Large intestine (tissue), 3 donors: Measurements from ENCODE around the gene SAMD15. TPM values are rescaled to one million over a fixed set of nuclear protein-coding genes. Genes with fewer than 3 reads are reported as not detected.
"Not testable (repeated sequence)": the region's sequence is repeated elsewhere in the genome, so short reads cannot be mapped to it uniquely, and the experiment has no call there.

Source experiments
- DNase-seq, 2 donors: peaks; one replicate each; pipeline versions ENCODE4 v3.0.0 to v3.0.0-alpha.2; 2013
- H3K27ac ChIP-seq: one replicate; pipeline ENCODE4 v1.5.1; 2013; ENCODE audit warnings: low read length
- H3K27me3 ChIP-seq: 2 replicates; pipeline ENCODE4 v1.6.1; 2013; ENCODE audit warnings: low read length; ENCODE audit not compliant: control insufficient read depth, insufficient read depth
- H3K36me3 ChIP-seq: 2 replicates; pipeline ENCODE4 v1.6.1; 2013; ENCODE audit warnings: low read length; ENCODE audit not compliant: control insufficient read depth, insufficient read depth
- H3K4me1 ChIP-seq: one replicate; pipeline ENCODE4 v1.6.1; 2013; ENCODE audit warnings: low read length; ENCODE audit not compliant: control insufficient read depth, insufficient read depth
- H3K4me3 ChIP-seq: one replicate; pipeline ENCODE4 v1.5.1; 2013; ENCODE audit warnings: low read length
- H3K9me3 ChIP-seq: one replicate; pipeline ENCODE4 v1.6.1; 2013; ENCODE audit warnings: mild to moderate bottlenecking, low read depth, low read length, moderate library complexity; ENCODE audit not compliant: control insufficient read depth
- WGBS: methylation state at CpG from one replicate; pipeline ENCODE4 v1.1.5; 2013; ENCODE audit warnings: low lambda C conversion rate; ENCODE audit not compliant: insufficient coverage; 5-methylcytosine and 5-hydroxymethylcytosine counted together
- polyA plus RNA-seq: library from polyadenylated mRNA; unstranded; fragments of 120-200 nt; gene quantifications from one replicate; pipeline ENCODE4 v1.2.1, GENCODE V29; 2013

Gene SAMD15
- polyA plus RNA-seq, 1 donor = 1.6 TPM

GRCh38 chr14:77409131-77409533 is 32.0 kb downstream of the SAMD15 start:
- Histone ChIP-seq H3K27ac (no peak overlapping the region), H3K27me3 (no peaks in the 10 kb centered on the region), H3K9me3 (no peaks in the 10 kb centered on the region), H3K4me1 (no peaks in the 10 kb centered on the region), H3K36me3 (no peaks in the 10 kb centered on the region), H3K4me3 (no peak overlapping the region)
- WGBS = no CpG with 5 or more reads among the region's 3 CpGs
- DNase-seq = peak in 1 of 2 donors; percentile 20

- H3K36me3 ChIP-seq, H3K27ac ChIP-seq, DNase-seq, H3K4me3 ChIP-seq, H3K27me3 ChIP-seq, H3K4me1 ChIP-seq: not testable (repeated sequence)
- no CpG with 5 or more reads among the region's 10 CpGs for WGBS
- peaks cover 21% of the 10 kb centered on the region for H3K9me3 ChIP-seq
Measured at GRCh38 chr14:77415403-77416030, 38.3 kb downstream of the SAMD15 start.

- not testable (repeated sequence) for H3K36me3 ChIP-seq, H3K27ac ChIP-seq, H3K27me3 ChIP-seq, H3K4me1 ChIP-seq, H3K4me3 ChIP-seq, DNase-seq
- no CpG with 5 or more reads among the region's 3 CpGs for WGBS
- H3K9me3 ChIP-seq = peaks cover 21% of the 10 kb centered on the region
Measured at GRCh38 chr14:77416098-77416497, 38.9 kb downstream of the SAMD15 start.

GRCh38 chr14:77416836-77417235 is 39.7 kb downstream of the SAMD15 start:
- Histone ChIP-seq H3K27me3 (no peaks in the 10 kb centered on the region), H3K9me3 (peaks cover 21% of the 10 kb centered on the region), H3K4me3 (no peak overlapping the region), H3K27ac (no peak overlapping the region), H3K4me1 (no peaks in the 10 kb centered on the region), H3K36me3 (peaks cover 10% of the 10 kb centered on the region)
- no CpG with 5 or more reads among the region's 8 CpGs for WGBS
- no peak for DNase-seq

GRCh38 chr14:77421201-77421600 is 44.0 kb downstream of the SAMD15 start:
- H3K27me3 ChIP-seq = no peaks in the 10 kb centered on the region
- DNase-seq = no peak
- no peaks in the 10 kb centered on the region for H3K4me1 ChIP-seq
- peaks cover 45% of the 10 kb centered on the region for H3K36me3 ChIP-seq
- WGBS = 83% methylated on average over 2 of the region's 2 CpGs
- H3K27ac ChIP-seq = no peak overlapping the region
- H3K9me3 ChIP-seq = peaks cover 21% of the 10 kb centered on the region
- H3K4me3 ChIP-seq = no peak overlapping the region

GRCh38 chr14:77423423-77423822 is 46.2 kb downstream of the SAMD15 start, which contains the start of gene NOXRED1:
TSS of gene NOXRED1 (minus strand) at chr14:77423523. CDS start at chr14:77422889, 634 bp downstream.
- no peak within 1 kb of the TSS for H3K4me3 ChIP-seq
- peaks cover 68% of the 10 kb centered on the region for H3K36me3 ChIP-seq
- peaks cover 16% of the 10 kb centered on the region for H3K9me3 ChIP-seq
- H3K4me1 ChIP-seq = no peaks in the 10 kb centered on the region
- no CpG with 5 or more reads among the region's 1 CpG for WGBS
- DNase-seq = no peak
- H3K27me3 ChIP-seq = no peaks in the 10 kb centered on the region
- no peak within 1 kb of the TSS for H3K27ac ChIP-seq

GRCh38 chr14:77424862-77425261 is 47.7 kb downstream of the SAMD15 start:
- no peaks in the 10 kb centered on the region for H3K4me1 ChIP-seq
- H3K36me3 ChIP-seq = peaks cover 80% of the 10 kb centered on the region

GRCh38 chr14:77426396-77426795 is 49.2 kb downstream of the SAMD15 start:
- no peaks in the 10 kb centered on the region for H3K4me1 ChIP-seq
- WGBS = no CpG with 5 or more reads among the region's 3 CpGs
- H3K27me3 ChIP-seq = no peaks in the 10 kb centered on the region
- H3K9me3 ChIP-seq = no peaks in the 10 kb centered on the region
- H3K36me3 ChIP-seq = peaks cover 78% of the 10 kb centered on the region
- H3K27ac ChIP-seq = no peak overlapping the region
- no peak overlapping the region for H3K4me3 ChIP-seq
- no peak for DNase-seq

More at GRCh38 chr14:77424862-77425261, 47.7 kb downstream of the SAMD15 start:
- Histone ChIP-seq H3K9me3 (peaks cover 2% of the 10 kb centered on the region), H3K27me3 (no peaks in the 10 kb centered on the region), H3K4me3 (no peak overlapping the region), H3K27ac (no peak overlapping the region)
- no peak for DNase-seq
- no CpG with 5 or more reads among the region's 3 CpGs for WGBS

GRCh38 chr14:77436042-77436441 is 58.9 kb downstream of the SAMD15 start:
- no peak for DNase-seq
- H3K36me3 ChIP-seq = peaks cover 50% of the 10 kb centered on the region
- no peaks in the 10 kb centered on the region for H3K27me3 ChIP-seq
- H3K9me3 ChIP-seq = no peaks in the 10 kb centered on the region
- no peaks in the 10 kb centered on the region for H3K4me1 ChIP-seq
- no peak overlapping the region for H3K4me3 ChIP-seq
- no CpG with 5 or more reads among the region's 3 CpGs for WGBS
- no peak overlapping the region for H3K27ac ChIP-seq

GRCh38 chr14:77438596-77438995 is 61.4 kb downstream of the SAMD15 start:
- WGBS = 100% methylated on average over 1 of the region's 1 CpG
- H3K36me3 ChIP-seq = peaks cover 66% of the 10 kb centered on the region
- no peak overlapping the region for H3K27ac ChIP-seq
- no peak for DNase-seq
- H3K4me3 ChIP-seq = no peak overlapping the region
- H3K27me3 ChIP-seq = no peaks in the 10 kb centered on the region
- H3K9me3 ChIP-seq = no peaks in the 10 kb centered on the region
- H3K4me1 ChIP-seq = no peaks in the 10 kb centered on the region

GRCh38 chr14:77439861-77440260 is 62.7 kb downstream of the SAMD15 start:
- peaks cover 66% of the 10 kb centered on the region for H3K36me3 ChIP-seq

More at GRCh38 chr14:77439861-77440260, 62.7 kb downstream of the SAMD15 start:
- DNase-seq = no peak
- Histone ChIP-seq H3K9me3 (no peaks in the 10 kb centered on the region), H3K27me3 (no peaks in the 10 kb centered on the region), H3K4me1 (no peaks in the 10 kb centered on the region), H3K27ac (no peak overlapping the region), H3K4me3 (no peak overlapping the region)
- WGBS = no CpG with 5 or more reads among the region's 4 CpGs
